Activated CD4-positive, alpha-beta memory T cell treated with anti-CD3 and anti-CD28 coated beads, Interleukin-2, amount 10 ng/mL, durations not matched to agents 7 days and 5 days (primary cell): ENCODE results near the gene NELFCD. TPM values are rescaled to one million over a fixed set of nuclear protein-coding genes. Genes with fewer than 3 reads are reported as not detected.

ENCODE experiments used
- CTCF ChIA-PET: fragments of 350-600 bp; sonication (Branson Sonifier 250); formaldehyde crosslinking; loops from one replicate; lab custom pipeline; 2021; ENCODE audit warnings: antibody characterized with exemption, inconsistent platforms; lab: Charles Lee
- POLR2A ChIA-PET: fragments of 350-600 bp; sonication (Branson Sonifier 250); formaldehyde crosslinking; loops from one replicate; lab custom pipeline; 2021; ENCODE audit warnings: antibody characterized with exemption; lab: Charles Lee
- DNase-seq: peaks from one replicate; pipeline ENCODE4 v3.0.0-alpha.2; 2020
- H3K27ac Mint-ChIP-seq: one replicate; pipeline ENCODE4 v1.8.0; 2021; ENCODE audit warnings: mild to moderate bottlenecking, mixed read lengths
- H3K27me3 Mint-ChIP-seq: one replicate; pipeline ENCODE4 v1.8.0; 2021; ENCODE audit warnings: mixed read lengths
- H3K36me3 Mint-ChIP-seq: one replicate; pipeline ENCODE4 v1.8.0; 2021; ENCODE audit warnings: low read depth, mixed read lengths
- H3K4me1 Mint-ChIP-seq: one replicate; pipeline ENCODE4 v1.8.0; 2021; ENCODE audit warnings: mixed read lengths
- H3K4me3 Mint-ChIP-seq: one replicate; pipeline ENCODE4 v1.8.0; 2021; ENCODE audit warnings: mild to moderate bottlenecking, mixed read lengths
- H3K9me3 Mint-ChIP-seq: one replicate; pipeline ENCODE4 v1.8.0; 2021; ENCODE audit warnings: mixed read lengths
- total RNA-seq, 2 experiments: library from RNA; stranded (reverse); gene quantifications; one replicate each; pipeline ENCODE4 v1.2.3, GENCODE V29; 2021

Gene NELFCD
- total RNA-seq, 2 experiments from 2014 or later = 63.3 to 69.0 TPM

- Mint-ChIP-seq H3K4me1 (peaks cover 55% of the 10 kb centered on the region), H3K9me3 (no peaks in the 10 kb centered on the region), H3K36me3 (peaks cover 30% of the 10 kb centered on the region), H3K4me3 (peak within 1 kb of the TSS; percentile 90), H3K27me3 (no peaks in the 10 kb centered on the region), H3K27ac (peak within 1 kb of the TSS; percentile 83)
- ChIA-PET POLR2A (interaction anchor here (1.5 to 4.8 kb wide), 7 partner anchors 10 to 153 kb away, joined by 3 to 80 read pairs (median 12); partner anchors contain the start of genes ATP5F1E, NELFCD and ZNF831), CTCF (interaction anchor here (1.4 to 3.9 kb wide), 2 partner anchors 10 to 165 kb away, joined by 3 to 21 read pairs; partner anchors contain the start of gene ATP5F1E)
- DNase-seq = no peak
Observed at GRCh38 chr20:59042151-59042795, 61.2 kb downstream of the NELFCD start, which contains the start of gene PRELID3B. Gene PRELID3B, minus strand, starts transcription at chr20:59042786. Its CDS starts 56 bp downstream, at chr20:59042730.

GRCh38 chr20:59042796-59043631, 62.0 kb downstream of the NELFCD start:
- peaks cover 53% of the 10 kb centered on the region for H3K4me1 Mint-ChIP-seq

GRCh38 chr20:59043698-59044097, 62.6 kb downstream of the NELFCD start:
- no peaks in the 10 kb centered on the region for H3K9me3 Mint-ChIP-seq

More at GRCh38 chr20:59042796-59043631, 62.0 kb downstream of the NELFCD start:
- Mint-ChIP-seq H3K27ac (peak overlapping the region; percentile 83), H3K4me3 (peak overlapping the region; percentile 90), H3K36me3 (peaks cover 22% of the 10 kb centered on the region), H3K27me3 (no peaks in the 10 kb centered on the region), H3K9me3 (no peaks in the 10 kb centered on the region)
- peak; percentile 96 for DNase-seq
- ChIA-PET CTCF (interaction anchor here (0.7 to 3.9 kb wide), 5 partner anchors 11 to 361 kb away, joined by 3 to 21 read pairs (median 3); partner anchors contain the start of gene ATP5F1E), POLR2A (interaction anchor here (0.7 to 4.8 kb wide), 13 partner anchors 9 to 392 kb away, joined by 3 to 80 read pairs (median 4); partner anchors contain the start of genes ATP5F1E, NELFCD, STX16 and ZNF831)

GRCh38 chr20:59044295-59044694, 63.2 kb downstream of the NELFCD start:
- peaks cover 51% of the 10 kb centered on the region for H3K4me1 Mint-ChIP-seq
- peaks cover 17% of the 10 kb centered on the region for H3K36me3 Mint-ChIP-seq
- CTCF ChIA-PET = interaction anchor here (0.6 to 1.4 kb wide), 3 partner anchors 36 to 44 kb away, joined by 3 to 6 read pairs (median 3); no protein-coding TSS in a partner anchor

More at GRCh38 chr20:59043698-59044097, 62.6 kb downstream of the NELFCD start:
- Mint-ChIP-seq H3K4me3 (peak overlapping the region; percentile 90), H3K4me1 (peaks cover 55% of the 10 kb centered on the region), H3K36me3 (peaks cover 20% of the 10 kb centered on the region), H3K27ac (peak overlapping the region; percentile 75), H3K27me3 (no peaks in the 10 kb centered on the region)
- ChIA-PET CTCF (interaction anchor here (0.6 to 3.9 kb wide), 5 partner anchors 12 to 116 kb away, joined by 3 to 21 read pairs (median 3); partner anchors contain the start of gene ATP5F1E), POLR2A (interaction anchor here (0.7 to 4.8 kb wide), 11 partner anchors 9 to 393 kb away, joined by 3 to 80 read pairs (median 5); partner anchors contain the start of genes ATP5F1E, NELFCD, STX16 and ZNF831)
- DNase-seq = no peak

More at GRCh38 chr20:59044295-59044694, 63.2 kb downstream of the NELFCD start:
- Mint-ChIP-seq H3K27ac (no peak overlapping the region), H3K9me3 (no peaks in the 10 kb centered on the region), H3K4me3 (no peak overlapping the region), H3K27me3 (peaks cover under 1% of the 10 kb centered on the region)
- DNase-seq = no peak
- POLR2A ChIA-PET = interaction anchor here (1.8 to 4.8 kb wide), 3 partner anchors 8 to 393 kb away, joined by 5 to 80 read pairs (median 5); partner anchors contain the start of genes ATP5F1E and STX16

Other genes starting within 250 kb of the NELFCD start
- gene GNAS-AS1, start 130.4 kb upstream of the NELFCD start, total RNA-seq = 1 to 10 TPM in 1 of 2 experiments, under 1 TPM in 1; 0.65 to 1.0 TPM
- 100 to 1,000 TPM; 790 to 809 TPM for gene GNAS, start 128.5 kb upstream of the NELFCD start, total RNA-seq
- gene CTSZ, start 26.0 kb downstream of the NELFCD start, total RNA-seq = 10 to 100 TPM; 45.0 to 49.0 TPM
- gene TUBB1, start 38.2 kb downstream of the NELFCD start, total RNA-seq = not detected
- 10 to 100 TPM; 80.4 to 82.1 TPM for gene ATP5F1E, start 51.1 kb downstream of the NELFCD start, total RNA-seq
- gene PRELID3B, start 61.5 kb downstream of the NELFCD start, total RNA-seq = 10 to 100 TPM; 88.6 to 88.7 TPM
- gene ZNF831, start 182.6 kb downstream of the NELFCD start, total RNA-seq = 10 to 100 TPM; 12.1 to 12.7 TPM